Diencephalon (tissue), 1 donor: Measurements from ENCODE around the gene PPIB. TPM values are rescaled to one million over a fixed set of nuclear protein-coding genes. Genes with fewer than 3 reads are reported as not detected.

Experiments
- small RNA-seq: library from RNA; depleted of rRNA; stranded (forward); fragments of <200 nt; gene quantifications from one replicate; pipeline ENCODE3, GENCODE V24; 2014
- total RNA-seq: library from RNA; depleted of rRNA; stranded (reverse); fragments of >200 nt; gene quantifications from one replicate; pipeline ENCODE4 v1.2.3, GENCODE V29; 2014

Gene PPIB
- 191 TPM for total RNA-seq

GRCh38 chr15:64162869-64163658 is at the start of gene PPIB:
Gene PPIB, minus strand, starts transcription at chr15:64163022. Its CDS starts 36 bp downstream, at chr15:64162986.

GRCh38 chr15:64151727-64152506 is 10.9 kb downstream of the PPIB start, which contains the start of gene SNX22:
Gene SNX22, plus strand, starts transcription at chr15:64151731. Its CDS starts 45 bp downstream, at chr15:64151776.

Small RNAs within 50 kb of the gene (small RNA-seq; reads per million reads assigned to genes)
- not detected for gene RF00019

Other genes with a start within 250 kb of the PPIB start
- 3.7 TPM for gene DAPK2, start 116.5 kb downstream of the PPIB start, total RNA-seq
- 40.8 TPM for gene CIAO2A, start 69.2 kb downstream of the PPIB start, total RNA-seq
- 40.1 TPM for gene SNX1, start 67.0 kb downstream of the PPIB start, total RNA-seq
- 12.5 TPM for gene SNX22, start 11.3 kb downstream of the PPIB start, total RNA-seq
- gene CSNK1G1, start 193.2 kb upstream of the PPIB start, total RNA-seq: 52.1 TPM
- 7.8 TPM for gene PCLAF, start 218.4 kb upstream of the PPIB start, total RNA-seq
- 15.9 TPM for gene TRIP4, start 224.8 kb upstream of the PPIB start, total RNA-seq